Limb (tissue), 2 donors: ENCODE data around the gene TNFRSF12A.
"Not testable (repeated sequence)": the region's sequence is repeated elsewhere in the genome, so short reads cannot be mapped to it uniquely, and the experiment has no call there.

Experiments
- DNase-seq, 2 donors: peaks; one replicate each; pipeline ENCODE4 v3.0.0-alpha.2; 2016; ENCODE audit errors: extremely low spot score in 2 of 2

The TNFRSF12A gene

DNA sequence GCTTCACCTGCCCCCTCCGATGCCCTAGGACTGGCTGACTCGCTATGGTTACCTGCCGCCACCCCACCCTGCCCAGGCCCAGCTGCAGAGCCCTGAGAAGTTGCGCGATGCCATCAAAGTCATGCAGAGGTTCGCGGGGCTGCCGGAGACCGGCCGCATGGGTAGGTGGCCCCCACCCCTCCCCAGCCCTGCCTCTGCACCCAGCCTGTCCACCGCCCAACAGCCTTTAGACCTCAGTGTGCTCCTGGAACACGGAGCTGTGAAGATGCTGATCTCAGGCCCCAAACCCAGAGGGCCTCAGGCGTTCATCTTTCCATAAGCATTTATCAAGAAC is 27.2 kb downstream of the TNFRSF12A start:
- no peak for DNase-seq

GRCh38 chr16:3049921-3050481 is 29.8 kb downstream of the TNFRSF12A start:
- no peak for DNase-seq

GRCh38 chr16:3050487-3050886 is 30.3 kb downstream of the TNFRSF12A start:
- DNase-seq = no peak

DNA sequence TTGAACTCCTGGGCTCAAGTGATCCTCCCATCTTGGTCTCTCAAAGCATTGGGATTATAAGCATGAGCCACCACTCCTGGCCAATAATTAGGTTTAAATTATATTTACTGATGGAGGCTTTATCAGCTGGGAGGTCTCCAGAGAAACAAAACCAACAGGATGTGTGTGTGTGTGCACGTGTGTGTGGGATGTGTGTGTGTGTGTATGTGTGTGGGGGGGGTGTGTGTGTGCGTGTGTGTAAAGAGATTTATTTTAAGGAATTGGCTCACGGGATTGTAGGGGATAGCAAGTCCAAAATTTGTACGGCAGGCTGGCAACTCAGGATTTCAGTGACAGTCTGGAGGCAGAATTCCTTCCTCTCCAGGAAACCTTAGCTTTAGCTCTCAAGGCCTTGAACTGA is 30.8 kb downstream of the TNFRSF12A start:
- DNase-seq = no peak

DNA sequence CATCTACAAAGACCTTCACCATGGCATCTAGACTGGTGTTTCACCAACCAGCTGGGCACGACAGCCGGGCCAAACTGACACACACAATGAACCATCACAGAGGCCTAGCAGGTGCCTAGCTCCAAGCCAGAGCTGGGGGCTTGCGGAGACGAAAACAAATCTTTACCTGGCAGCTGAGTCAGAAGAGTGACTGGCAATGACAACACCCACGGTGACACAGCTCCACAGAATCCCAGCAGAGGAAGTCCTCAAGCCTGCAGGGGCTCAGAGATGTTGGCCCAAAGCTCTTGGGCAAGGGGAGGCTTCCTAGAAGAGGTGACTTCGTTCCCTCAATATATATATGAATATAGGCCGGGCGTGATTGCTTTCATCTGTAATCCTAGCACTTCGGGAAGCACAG is 31.3 kb downstream of the TNFRSF12A start:
- DNase-seq = no peak

- not testable (repeated sequence) for DNase-seq
These were observed 32.6 kb downstream of the TNFRSF12A start for GRCh38 chr16:3052571-3053329.

DNA sequence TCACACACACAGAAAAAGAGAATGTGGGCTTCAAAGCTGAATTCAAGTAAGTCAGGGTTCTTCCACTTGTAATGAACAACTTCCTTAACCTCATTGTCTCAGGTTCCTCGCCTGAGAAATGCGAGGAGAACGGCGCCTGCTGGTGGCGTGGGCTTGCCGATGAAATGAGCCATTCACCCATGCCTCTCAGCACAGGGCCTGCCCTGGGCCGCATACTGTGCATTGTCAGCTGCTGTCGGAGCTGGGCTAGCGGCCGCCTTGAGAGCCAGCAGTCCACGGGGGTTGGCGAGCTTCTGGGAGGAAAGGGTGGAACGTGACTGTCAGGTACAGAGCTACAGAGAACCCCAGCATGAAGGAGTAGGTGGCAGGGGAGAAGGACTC is 33.2 kb downstream of the TNFRSF12A start:
- not testable (repeated sequence) for DNase-seq

DNA sequence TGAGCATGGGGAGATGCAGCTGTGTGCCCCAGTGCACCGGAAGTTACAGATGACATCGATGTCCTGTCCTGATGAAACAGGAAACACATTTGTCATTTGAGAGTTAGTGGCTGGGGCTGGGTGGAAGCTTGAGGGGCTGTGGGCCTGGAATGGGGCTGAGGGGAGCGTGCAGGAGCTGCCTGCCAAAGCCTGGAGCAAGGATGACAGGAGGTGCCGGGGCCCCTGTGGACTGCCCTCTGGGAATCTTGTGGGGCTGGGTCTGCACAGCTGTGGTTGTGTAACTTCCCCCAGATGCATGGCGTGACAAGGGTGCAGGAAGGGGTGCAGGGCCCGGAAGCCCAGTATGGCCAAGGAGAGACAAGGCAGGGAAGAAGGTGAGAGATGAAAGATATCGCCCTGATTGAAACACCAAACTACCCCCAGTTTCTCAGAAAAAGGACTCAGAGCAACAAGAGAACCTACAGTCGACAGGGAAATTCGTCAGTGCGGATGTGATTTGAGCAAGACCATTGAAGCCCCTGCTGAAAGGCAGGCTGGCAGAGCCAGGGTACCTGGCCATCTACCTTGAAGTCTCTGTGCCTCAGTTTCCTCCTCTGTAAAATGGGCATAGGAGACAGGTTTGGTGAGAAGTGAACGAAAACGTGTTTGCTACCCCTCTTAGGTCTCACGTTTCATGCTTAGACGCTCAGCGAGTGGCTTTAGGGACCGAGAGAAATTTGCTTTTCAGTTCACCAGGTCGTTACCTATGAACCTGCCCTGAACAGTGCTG is 35.0 kb downstream of the TNFRSF12A start:
- no peak for DNase-seq

DNA sequence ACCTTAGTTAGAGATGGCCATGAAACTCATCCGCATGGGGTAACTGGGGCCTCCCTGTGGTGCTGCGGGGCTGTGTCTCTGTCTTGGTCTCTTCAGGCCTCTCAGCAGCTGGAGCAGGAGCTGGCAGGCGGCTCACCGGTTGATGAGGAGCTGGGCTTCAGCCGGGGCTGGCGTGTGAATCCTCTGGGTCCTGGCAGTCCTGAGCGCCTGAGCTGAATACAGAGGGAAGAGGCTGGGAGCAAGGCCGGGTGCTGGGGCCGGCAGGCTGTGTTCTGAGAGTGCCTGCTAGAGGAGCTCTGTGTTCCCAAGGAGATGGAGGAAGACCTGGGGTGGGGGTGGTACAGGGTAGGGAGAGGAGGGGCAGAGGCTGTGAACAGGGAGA is 35.6 kb downstream of the TNFRSF12A start:
- DNase-seq = not testable (repeated sequence)

- no peak for DNase-seq
These were observed 36.4 kb downstream of the TNFRSF12A start for GRCh38 chr16:3056336-3057180.

DNA sequence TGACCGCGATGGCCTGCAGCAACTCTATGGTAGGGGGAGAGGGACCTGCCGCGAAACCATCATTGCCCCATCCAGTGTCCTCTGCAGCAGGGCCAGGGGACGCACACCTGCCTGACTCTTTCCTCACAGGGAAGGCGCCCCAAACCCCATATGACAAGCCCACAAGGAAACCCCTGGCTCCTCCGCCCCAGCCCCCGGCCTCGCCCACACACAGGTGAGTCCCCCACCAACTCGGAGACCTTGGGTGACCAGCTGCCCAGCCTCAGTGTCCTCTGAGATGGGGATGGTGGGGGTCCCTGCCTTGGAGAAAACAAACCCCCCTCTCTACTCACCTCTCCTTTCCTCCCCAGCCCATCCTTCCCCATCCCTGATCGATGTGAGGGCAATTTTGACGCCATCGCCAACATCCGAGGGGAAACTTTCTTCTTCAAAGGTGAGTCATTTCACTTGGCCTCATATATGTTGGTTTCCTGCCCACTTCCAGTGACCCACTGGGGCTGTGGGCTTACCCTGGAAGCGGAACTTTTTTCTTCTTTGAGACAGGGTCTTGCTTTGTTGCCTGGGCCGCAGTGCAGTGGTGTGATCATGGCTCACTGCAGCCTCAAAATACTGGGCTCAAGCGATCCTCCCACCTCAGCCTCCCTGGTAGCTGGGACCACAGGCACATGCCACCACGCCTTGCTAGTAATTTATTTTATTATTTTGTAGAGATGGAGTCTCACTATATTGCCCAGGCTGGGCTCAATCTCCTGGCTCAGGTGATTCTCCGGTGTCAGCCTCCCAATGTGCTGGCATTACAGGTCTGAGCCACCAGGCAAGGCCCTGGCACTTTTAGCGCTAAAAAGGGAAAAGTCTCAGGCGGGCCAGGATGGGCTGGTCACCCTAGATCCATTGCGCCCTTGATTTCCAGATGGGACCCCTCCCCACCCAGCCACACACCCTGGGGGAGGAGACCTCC is 37.3 kb downstream of the TNFRSF12A start:
- no peak for DNase-seq

GRCh38 chr16:3058139-3059030 is 38.2 kb downstream of the TNFRSF12A start:
- DNase-seq = peak in 1 of 2 donors; percentile 65

- peak; percentile 83 to 93 for DNase-seq
These were observed 39.0 kb downstream of the TNFRSF12A start for GRCh38 chr16:3059041-3059722.

DNA sequence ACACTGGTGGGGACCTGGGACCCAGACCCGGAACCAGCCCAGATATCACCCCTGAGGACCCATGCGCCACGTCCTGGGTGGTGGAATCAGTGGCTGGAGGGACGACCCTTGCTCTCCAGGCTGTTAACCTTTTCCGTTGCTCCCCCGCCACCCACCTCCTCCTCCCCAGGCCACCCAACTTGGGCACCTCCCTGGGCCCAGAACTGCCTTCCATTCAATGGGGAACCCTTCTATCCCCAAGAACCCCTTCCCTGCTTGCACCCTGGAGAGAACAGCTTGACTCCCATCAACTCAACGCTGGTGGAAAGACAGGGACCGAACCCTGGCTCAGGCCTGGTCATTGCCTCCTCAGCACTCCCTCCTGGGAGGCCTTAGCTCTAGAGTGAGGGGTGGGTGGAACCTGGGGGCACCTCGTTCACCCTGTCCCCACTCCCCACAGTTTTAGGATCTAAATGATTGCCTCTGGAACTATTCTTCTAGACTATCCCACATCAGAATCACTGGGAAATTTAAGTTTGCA is 39.6 kb downstream of the TNFRSF12A start:
- no peak for DNase-seq

DNA sequence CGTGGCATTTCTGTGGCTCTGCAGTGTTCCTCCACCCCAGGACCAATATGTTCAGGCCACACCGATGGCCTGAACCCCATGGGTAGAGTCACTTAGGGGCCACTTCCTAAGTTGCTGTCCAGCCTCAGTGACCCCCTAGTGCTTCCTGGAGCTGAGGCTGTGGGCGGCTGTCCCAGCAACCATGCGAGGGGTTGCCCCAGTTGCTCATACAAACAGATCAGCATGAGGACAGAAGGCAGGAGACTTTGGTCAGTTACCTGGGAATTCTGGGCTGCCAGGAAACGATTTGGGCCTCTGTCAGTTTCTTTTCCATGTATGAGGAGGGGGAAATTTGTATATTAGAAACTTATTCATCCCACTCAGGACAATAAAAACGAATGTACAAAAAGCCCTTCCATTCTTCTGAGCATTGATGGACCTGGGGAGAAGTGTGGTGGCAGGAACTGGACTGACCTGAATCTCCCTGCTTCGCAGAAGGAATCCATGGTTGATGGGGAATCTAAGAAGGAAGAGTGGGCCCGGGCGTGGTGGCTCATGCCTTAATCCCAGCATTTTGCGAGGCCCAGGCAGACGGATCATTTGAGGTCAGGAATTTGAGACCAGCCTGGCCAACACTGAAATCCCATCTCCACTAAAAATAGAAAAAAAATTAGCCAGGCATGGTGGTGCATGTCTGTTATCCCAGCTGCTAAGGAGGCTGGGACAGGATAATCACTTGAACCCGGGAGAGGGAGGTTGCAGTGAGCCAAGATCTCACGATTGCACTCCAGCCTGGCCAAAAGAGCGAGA is 40.4 kb downstream of the TNFRSF12A start:
- DNase-seq = no peak

DNA sequence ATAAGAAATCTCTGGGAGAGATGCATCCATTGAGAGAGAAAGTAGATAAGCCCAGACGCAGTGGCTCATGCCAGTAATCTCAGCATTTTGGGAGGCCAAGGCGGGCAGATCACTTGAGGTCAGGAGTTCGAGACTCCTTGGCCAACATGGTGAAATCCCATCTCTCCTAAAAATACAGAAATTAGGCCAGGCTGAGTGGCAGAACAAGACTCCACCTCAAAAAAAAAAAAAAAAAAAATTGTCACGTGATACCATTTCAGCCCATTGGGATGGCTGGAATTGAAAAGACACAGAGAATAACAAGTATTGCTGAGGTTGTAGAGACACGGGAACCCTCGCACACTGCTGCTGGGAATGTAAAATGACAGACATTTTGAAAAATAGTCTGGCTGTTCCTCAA is 42.4 kb downstream of the TNFRSF12A start:
- no peak for DNase-seq

DNA sequence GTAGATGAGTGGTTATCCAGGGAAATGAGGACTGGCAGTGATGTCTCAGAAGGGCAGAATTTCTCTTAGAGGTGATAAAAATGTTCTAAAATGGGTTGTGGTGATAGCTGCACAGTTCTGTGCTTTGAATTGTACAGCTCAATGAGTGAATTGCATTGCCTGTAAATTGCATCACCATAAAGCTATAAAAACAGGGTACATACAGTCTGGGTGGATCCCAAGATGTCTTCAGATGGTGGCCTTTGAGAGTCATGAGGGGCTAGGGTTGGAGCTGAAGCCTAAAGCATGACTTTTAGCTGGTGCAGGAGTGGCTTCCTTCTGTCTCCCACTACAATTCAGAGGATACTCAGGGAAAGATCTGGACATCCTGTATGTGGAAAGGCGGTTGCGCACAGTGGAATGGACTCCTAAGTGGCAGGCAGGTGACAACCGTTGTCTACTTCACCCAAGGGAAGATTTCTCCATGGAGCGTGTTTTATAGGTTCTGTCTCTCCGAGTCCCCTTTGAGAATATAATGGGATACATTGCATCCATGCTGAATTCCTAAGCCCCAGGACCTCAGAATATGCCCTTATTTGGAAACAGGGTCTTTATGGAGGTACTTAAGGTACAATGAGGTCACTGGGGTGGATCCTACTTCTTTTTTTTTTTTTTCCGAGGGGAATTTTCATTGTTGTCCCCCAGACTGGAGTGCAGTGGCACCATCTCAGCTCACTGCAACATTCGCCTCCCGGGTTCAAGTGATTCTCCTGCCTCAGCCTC is 43.6 kb downstream of the TNFRSF12A start:
- no peak for DNase-seq
